Upper lobe of left lung (tissue), 6 donors: ENCODE results near the gene PEA15. TPM values are rescaled to one million over a fixed set of nuclear protein-coding genes. Genes with fewer than 3 reads are reported as not detected.

ENCODE experiments used
- ATAC-seq, 2 donors: fragments of 200-7000 bp; cut with Tn5 transposase; one replicate each; pipeline ENCODE4 v1.9.1; 2022; ENCODE audit warnings: mild to moderate bottlenecking in 2 of 2, moderate library complexity in 2 of 2; ENCODE audit not compliant: low FRiP score in 2 of 2
- DNase-seq, 2 donors: peaks; one replicate each; pipeline ENCODE4 v3.0.0-alpha.2; 2019 to 2020
- H3K27ac ChIP-seq, 4 donors: fragments of 200-600 bp; sonication (generic); one replicate each; pipeline ENCODE4 v1.5.1; 2016 to 2019
- H3K27me3 ChIP-seq, 4 donors: fragments of 200-600 bp; sonication (generic); one replicate each; pipeline ENCODE4 v1.5.1; 2017 to 2019
- H3K36me3 ChIP-seq, 4 donors: fragments of 200-600 bp; sonication (generic); one replicate each; pipeline ENCODE4 v1.5.1; 2016 to 2019
- H3K4me1 ChIP-seq, 4 donors: fragments of 200-600 bp; sonication (generic); one replicate each; pipeline ENCODE4 v1.5.1; 2018 to 2019
- H3K4me3 ChIP-seq, 4 donors: fragments of 200-600 bp; sonication (generic); one replicate each; pipeline ENCODE4 v1.5.1; 2017 to 2019; ENCODE audit warnings: mild to moderate bottlenecking in 2 of 4, moderate library complexity in 1 of 4
- H3K9me3 ChIP-seq, 4 donors: fragments of 200-600 bp; sonication (generic); one replicate each; pipeline ENCODE4 v1.5.1; 2018 to 2019
- EP300 ChIP-seq, 4 donors: sonication (generic); formaldehyde crosslinking; IDR thresholded peaks; one replicate each; pipeline ENCODE4 v1.5.1; 2017; ENCODE audit warnings: antibody characterized with exemption in 4 of 4, control low read depth in 2 of 4
- POLR2A ChIP-seq, 4 donors: fragments of 450-650 bp; IDR thresholded peaks; one replicate each; pipeline ENCODE4 v1.5.1; 2016 to 2017; ENCODE audit warnings: antibody characterized with exemption in 4 of 4, mild to moderate bottlenecking in 2 of 4
- POLR2AphosphoS5 ChIP-seq, 2 donors: sonication (generic); formaldehyde crosslinking; IDR thresholded peaks; one replicate each; pipeline ENCODE4 v1.5.1; 2017; ENCODE audit warnings: antibody characterized with exemption in 2 of 2
- WGBS, 2 donors: methylation state at CpG; one replicate each; pipeline ENCODE4 v1.1.5; 2017 to 2018; 5-methylcytosine and 5-hydroxymethylcytosine counted together
- total RNA-seq, 6 donors: library from RNA; depleted of rRNA in 4 of 6; stranded (reverse); fragments of >200 nt in 4 of 6; gene quantifications; one replicate each; pipeline versions ENCODE4 v1.1.0 to v1.2.1, GENCODE V29; 2016 to 2021
- TF ChIP-seq, protein P1 (sequence below), 6 experiments: fragments of 450-650 bp in 4 of 6; fragments of 200-600 bp in 2 of 6; sonication (generic) in 2 of 6; IDR thresholded peaks; one replicate each; pipeline ENCODE4 v1.5.1; 2016 to 2019; ENCODE audit warnings: antibody characterized with exemption in 6 of 6
- donor health status: DM: no; HTN: no; CAD: no; lungs with moderate emphysema.
- donor health status: DM: no; HTN: yes; CAD: no; lungs with severe emphysema.

Gene PEA15, protein sequence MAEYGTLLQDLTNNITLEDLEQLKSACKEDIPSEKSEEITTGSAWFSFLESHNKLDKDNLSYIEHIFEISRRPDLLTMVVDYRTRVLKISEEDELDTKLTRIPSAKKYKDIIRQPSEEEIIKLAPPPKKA
- total RNA-seq: 100 to 1,000 TPM in 1 of 6 donors, 10 to 100 TPM in 5; 30.4 to 174 (median 67.9) TPM

- Histone ChIP-seq H3K4me1 (peaks cover 49 to 59% (median 52%) of the 10 kb centered on the region in 4 donors), H3K36me3 (peaks cover 0 to 24% (median 2%) of the 10 kb centered on the region in 4 donors), H3K4me3 (peak within 1 kb of the TSS; percentile 63 to 98 (median 94)), H3K27ac (peak within 1 kb of the TSS; percentile 88 to 97 (median 94)), H3K27me3 (no peaks in the 10 kb centered on the region), H3K9me3 (no peaks in the 10 kb centered on the region)
- TF ChIP-seq, protein P1, sequence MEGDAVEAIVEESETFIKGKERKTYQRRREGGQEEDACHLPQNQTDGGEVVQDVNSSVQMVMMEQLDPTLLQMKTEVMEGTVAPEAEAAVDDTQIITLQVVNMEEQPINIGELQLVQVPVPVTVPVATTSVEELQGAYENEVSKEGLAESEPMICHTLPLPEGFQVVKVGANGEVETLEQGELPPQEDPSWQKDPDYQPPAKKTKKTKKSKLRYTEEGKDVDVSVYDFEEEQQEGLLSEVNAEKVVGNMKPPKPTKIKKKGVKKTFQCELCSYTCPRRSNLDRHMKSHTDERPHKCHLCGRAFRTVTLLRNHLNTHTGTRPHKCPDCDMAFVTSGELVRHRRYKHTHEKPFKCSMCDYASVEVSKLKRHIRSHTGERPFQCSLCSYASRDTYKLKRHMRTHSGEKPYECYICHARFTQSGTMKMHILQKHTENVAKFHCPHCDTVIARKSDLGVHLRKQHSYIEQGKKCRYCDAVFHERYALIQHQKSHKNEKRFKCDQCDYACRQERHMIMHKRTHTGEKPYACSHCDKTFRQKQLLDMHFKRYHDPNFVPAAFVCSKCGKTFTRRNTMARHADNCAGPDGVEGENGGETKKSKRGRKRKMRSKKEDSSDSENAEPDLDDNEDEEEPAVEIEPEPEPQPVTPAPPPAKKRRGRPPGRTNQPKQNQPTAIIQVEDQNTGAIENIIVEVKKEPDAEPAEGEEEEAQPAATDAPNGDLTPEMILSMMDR (IDR thresholded peaks at IDR 0.05): no peak
- TF ChIP-seq POLR2AphosphoS5 (IDR thresholded peaks at IDR 0.05) (peak; percentile 32 to 68), EP300 (IDR thresholded peaks at IDR 0.05) (no peak), POLR2A (IDR thresholded peaks at IDR 0.05) (peak in 3 of 4 donors; percentile 39 to 82 (median 71))
- WGBS, 2 donors: 1% methylated on average over 20 to 33 of the region's 76 CpGs
- DNase-seq (peak; percentile 75 to 96), ATAC-seq (peak; percentile 78 to 92)
Measured at GRCh38 chr1:160205242-160206035, at the start of gene PEA15. Gene PEA15 (plus strand): TSS chr1:160205384. CDS start chr1:160211545, 6,161 bp downstream.

- Histone ChIP-seq H3K27ac (no peak overlapping the region), H3K4me1 (peaks cover 0 to 7% (median 0%) of the 10 kb centered on the region in 4 donors), H3K27me3 (no peaks in the 10 kb centered on the region), H3K4me3 (no peak overlapping the region), H3K9me3 (no peaks in the 10 kb centered on the region), H3K36me3 (no peaks in the 10 kb centered on the region)
- ATAC-seq: no peak
- TF ChIP-seq, protein P1 (IDR thresholded peaks at IDR 0.05): no peak
- no peak for DNase-seq
- 92 to 96% methylated on average over 5 of the region's 5 CpGs for WGBS, 2 donors
Measured at GRCh38 chr1:160156361-160156760, 48.8 kb upstream of the PEA15 start.

GRCh38 chr1:160157174-160157573 lies 48.0 kb upstream of the PEA15 start:
- 71 to 72% methylated on average over 4 of the region's 4 CpGs for WGBS, 2 donors
- TF ChIP-seq POLR2AphosphoS5 (IDR thresholded peaks at IDR 0.05) (no peak), POLR2A (IDR thresholded peaks at IDR 0.05) (no peak)
- TF ChIP-seq, protein P1 (IDR thresholded peaks at IDR 0.05): no peak
- no peaks in the 10 kb centered on the region for H3K36me3 ChIP-seq
- H3K27ac ChIP-seq: no peak overlapping the region
- ATAC-seq: no peak
- H3K9me3 ChIP-seq: no peaks in the 10 kb centered on the region
- H3K4me3 ChIP-seq: no peak overlapping the region
- H3K27me3 ChIP-seq: no peaks in the 10 kb centered on the region
- H3K4me1 ChIP-seq: peaks cover 0 to 7% (median under 1%) of the 10 kb centered on the region in 4 donors
- no peak for DNase-seq

- Histone ChIP-seq H3K4me1 (peaks cover 0 to 7% (median 3%) of the 10 kb centered on the region in 4 donors), H3K9me3 (no peaks in the 10 kb centered on the region), H3K27me3 (no peaks in the 10 kb centered on the region), H3K27ac (no peak overlapping the region), H3K4me3 (no peak overlapping the region), H3K36me3 (no peaks in the 10 kb centered on the region)
- DNase-seq: no peak
- TF ChIP-seq EP300 (IDR thresholded peaks at IDR 0.05) (no peak), POLR2A (IDR thresholded peaks at IDR 0.05) (no peak), POLR2AphosphoS5 (IDR thresholded peaks at IDR 0.05) (no peak)
- TF ChIP-seq, protein P1 (IDR thresholded peaks at IDR 0.05): no peak
- 76 to 90% methylated on average over 3 of the region's 3 CpGs for WGBS, 2 donors
- no peak for ATAC-seq
Measured at GRCh38 chr1:160158031-160158430, 47.2 kb upstream of the PEA15 start.
